Measurements from ENCODE around the gene SGMS1.

Gene SGMS1

GRCh38 chr10:50526185-50526584 lies 97.6 kb downstream of the SGMS1 start:
- Histone ChIP-seq H3K36me3 (peaks cover 0 to 19% (median 0%) of the 10 kb centered on the region in 11 experiments; a peak in 4 of 22 replicates), H3K27ac (no peak overlapping the region), H3K9ac (no peak overlapping the region), H3K4me2 (no peak overlapping the region), H3K27me3 (no peaks in the 10 kb centered on the region), H3K4me3 (no peak overlapping the region), H3K4me1 (peaks cover 0 to 11% (median 0%) of the 10 kb centered on the region in 10 experiments; a peak in 6 of 20 replicates), H3K9me3 (replicated peaks in 1 of 11) (no peaks in the 10 kb centered on the region), H4K20me1 (no peaks in the 10 kb centered on the region)
- TF ChIP-seq Cebpa-rat (IDR thresholded peaks at IDR 0.05) = no peak

- no peak overlapping the region for H3K27ac ChIP-seq
- no peaks in the 10 kb centered on the region for H3K9me3 ChIP-seq (replicated peaks in 1 of 11)
- H3K4me3 ChIP-seq = no peak overlapping the region
- no peak overlapping the region for H3K4me2 ChIP-seq
- H4K20me1 ChIP-seq = no peaks in the 10 kb centered on the region
- H3K9ac ChIP-seq = no peak overlapping the region
- H3K36me3 ChIP-seq = peaks cover 0 to 32% (median 4%) of the 10 kb centered on the region in 11 experiments; a peak in 8 of 22 replicates
- TF ChIP-seq Cebpa-rat (IDR thresholded peaks at IDR 0.05) = no peak
- no peaks in the 10 kb centered on the region for H3K4me1 ChIP-seq
- no peaks in the 10 kb centered on the region for H3K27me3 ChIP-seq
Observed at GRCh38 chr10:50523357-50523756, 100.4 kb downstream of the SGMS1 start.

- Histone ChIP-seq H3K4me2 (no peak overlapping the region), H3K27ac (no peak overlapping the region)
Observed at GRCh38 chr10:50522908-50523307, 100.8 kb downstream of the SGMS1 start.

GRCh38 chr10:50520115-50520514 lies 103.6 kb downstream of the SGMS1 start:
- no peak for TF ChIP-seq Cebpa-rat (IDR thresholded peaks at IDR 0.05)
- Histone ChIP-seq H3K4me2 (no peak overlapping the region), H3K27ac (no peak overlapping the region), H3K4me3 (no peak overlapping the region), H3K4me1 (no peaks in the 10 kb centered on the region), H3K9me3 (replicated peaks in 1 of 11) (no peaks in the 10 kb centered on the region), H3K27me3 (no peaks in the 10 kb centered on the region), H4K20me1 (no peaks in the 10 kb centered on the region), H3K9ac (no peak overlapping the region), H3K36me3 (peaks cover 0 to 17% (median 5%) of the 10 kb centered on the region in 11 experiments; a peak in 7 of 22 replicates)

More at GRCh38 chr10:50522908-50523307, 100.8 kb downstream of the SGMS1 start:
- TF ChIP-seq Cebpa-rat (IDR thresholded peaks at IDR 0.05) = no peak
- Histone ChIP-seq H3K27me3 (no peaks in the 10 kb centered on the region), H3K9me3 (replicated peaks in 1 of 11) (no peaks in the 10 kb centered on the region), H3K9ac (no peak overlapping the region), H3K4me1 (no peaks in the 10 kb centered on the region), H3K36me3 (peaks cover 0 to 34% (median 4%) of the 10 kb centered on the region in 11 experiments; a peak in 8 of 22 replicates), H4K20me1 (no peaks in the 10 kb centered on the region), H3K4me3 (no peak overlapping the region)

- H3K9ac ChIP-seq = no peak overlapping the region
- H4K20me1 ChIP-seq = no peaks in the 10 kb centered on the region
- H3K27ac ChIP-seq = no peak overlapping the region
- no peaks in the 10 kb centered on the region for H3K27me3 ChIP-seq
- no peak for TF ChIP-seq Cebpa-rat (IDR thresholded peaks at IDR 0.05)
- H3K9me3 ChIP-seq (replicated peaks in 1 of 11) = no peaks in the 10 kb centered on the region
- H3K4me2 ChIP-seq = no peak overlapping the region
- peaks cover 0 to 27% (median 5%) of the 10 kb centered on the region in 11 experiments; a peak in 6 of 22 replicates for H3K36me3 ChIP-seq
- no peak overlapping the region for H3K4me3 ChIP-seq
- no peaks in the 10 kb centered on the region for H3K4me1 ChIP-seq
Observed at GRCh38 chr10:50517626-50518025, 106.1 kb downstream of the SGMS1 start.

- Histone ChIP-seq H3K4me2 (no peak overlapping the region), H3K9ac (no peak overlapping the region), H4K20me1 (0 out of 22 replicates have a peak, but pooled peaks cover 0 to 4% (median 0%) of the 10 kb centered on the region in 11 experiments), H3K36me3 (peaks cover 0 to 27% (median 5%) of the 10 kb centered on the region in 11 experiments; a peak in 7 of 22 replicates), H3K4me3 (no peak overlapping the region), H3K27me3 (no peaks in the 10 kb centered on the region), H3K4me1 (peaks cover 0 to 2% (median 0%) of the 10 kb centered on the region in 10 experiments; a peak in 2 of 20 replicates), H3K27ac (no peak overlapping the region), H3K9me3 (replicated peaks in 1 of 11) (no peaks in the 10 kb centered on the region)
- no peak for TF ChIP-seq Cebpa-rat (IDR thresholded peaks at IDR 0.05)
Observed at GRCh38 chr10:50516171-50516570, 107.6 kb downstream of the SGMS1 start.

- H3K4me2 ChIP-seq = no peak overlapping the region
- H4K20me1 ChIP-seq = 0 out of 22 replicates have a peak, but pooled peaks cover 0 to 4% (median 0%) of the 10 kb centered on the region in 11 experiments
- H3K9me3 ChIP-seq (replicated peaks in 1 of 11) = no peaks in the 10 kb centered on the region
- peaks cover 0 to 6% (median 0%) of the 10 kb centered on the region in 10 experiments; a peak in 3 of 20 replicates for H3K4me1 ChIP-seq
- H3K27ac ChIP-seq = no peak overlapping the region
- no peaks in the 10 kb centered on the region for H3K27me3 ChIP-seq
- H3K4me3 ChIP-seq = no peak overlapping the region
- no peak overlapping the region for H3K9ac ChIP-seq
- H3K36me3 ChIP-seq = peaks cover 0 to 27% (median 5%) of the 10 kb centered on the region in 11 experiments; a peak in 7 of 22 replicates
- no peak for TF ChIP-seq Cebpa-rat (IDR thresholded peaks at IDR 0.05)
Observed at GRCh38 chr10:50515420-50515819, 108.3 kb downstream of the SGMS1 start.

- peaks cover 0 to 30% (median 5%) of the 10 kb centered on the region in 11 experiments; a peak in 7 of 22 replicates for H3K36me3 ChIP-seq
- no peak for TF ChIP-seq Cebpa-rat (IDR thresholded peaks at IDR 0.05)
- H3K27ac ChIP-seq = no peak overlapping the region
- H4K20me1 ChIP-seq = 0 out of 22 replicates have a peak, but pooled peaks cover 0 to 4% (median 0%) of the 10 kb centered on the region in 11 experiments
- H3K4me3 ChIP-seq = no peak overlapping the region
- no peak overlapping the region for H3K9ac ChIP-seq
- no peaks in the 10 kb centered on the region for H3K27me3 ChIP-seq
- H3K9me3 ChIP-seq (replicated peaks in 1 of 11) = no peaks in the 10 kb centered on the region
- peaks cover 0 to 6% (median 0%) of the 10 kb centered on the region in 10 experiments; a peak in 3 of 20 replicates for H3K4me1 ChIP-seq
- H3K4me2 ChIP-seq = no peak overlapping the region
Observed at GRCh38 chr10:50514995-50515394, 108.8 kb downstream of the SGMS1 start.

- no peak overlapping the region for H3K4me2 ChIP-seq
- no peak overlapping the region for H3K4me3 ChIP-seq
- H3K9ac ChIP-seq = no peak overlapping the region
- no peak overlapping the region for H3K27ac ChIP-seq
- H3K9me3 ChIP-seq (replicated peaks in 1 of 11) = no peaks in the 10 kb centered on the region
- peaks cover 0 to 6% (median 0%) of the 10 kb centered on the region in 10 experiments; a peak in 3 of 20 replicates for H3K4me1 ChIP-seq
- no peak for TF ChIP-seq Cebpa-rat (IDR thresholded peaks at IDR 0.05)
- no peaks in the 10 kb centered on the region for H3K27me3 ChIP-seq
- peaks cover 0 to 4% (median 0%) of the 10 kb centered on the region in 11 experiments; a peak in 1 of 22 replicates for H4K20me1 ChIP-seq
- H3K36me3 ChIP-seq = peaks cover 0 to 24% (median 3%) of the 10 kb centered on the region in 11 experiments; a peak in 4 of 22 replicates
Observed at GRCh38 chr10:50513956-50514355, 109.8 kb downstream of the SGMS1 start.

Measured in BLaER1 treated with 17β-estradiol and CSF1 and Interleukin-3, amounts not matched to agents 10 nM and 100 nM (cell line).